ENCODE data around the gene LRRN2. TPM values are rescaled to one million over a fixed set of nuclear protein-coding genes. Genes with fewer than 3 reads are reported as not detected.

Gene LRRN2
- polyA plus RNA-seq, 1 of the 3 experiments (the other 2 are of a cell fraction), result not detected

- no peaks in the 10 kb centered on the region for H3K79me2 ChIP-seq (ENCODE audit: insufficient read depth)
- TF ChIP-seq SMC3 (IDR thresholded peaks at IDR 0.05; ENCODE audit: low read depth, low read length) (no peak), FOSL2 (IDR thresholded peaks at IDR 0.05; ENCODE audit: borderline replicate concordance, low read depth) (no peak), GATA2 (CRISPR knock-in tag; IDR thresholded peaks at IDR 0.05) (no peak), TEAD4 (IDR thresholded peaks at IDR 0.05; ENCODE audit: borderline replicate concordance, insufficient read depth) (no peak), RAD21 (IDR thresholded peaks at IDR 0.05; ENCODE audit: low read length) (no peak), YY1 (IDR thresholded peaks at IDR 0.05; ENCODE audit: low read depth) (no peak), MEF2A (IDR thresholded peaks at IDR 0.05; ENCODE audit: borderline replicate concordance, low read depth) (no peak), IRF3 (IDR thresholded peaks at IDR 0.05; ENCODE audit: low read depth, low read length) (no peak), TCF12 (IDR thresholded peaks at IDR 0.05) (no peak), RFX5 (IDR thresholded peaks at IDR 0.05; ENCODE audit: low read length) (no peak), EP300 (IDR thresholded peaks at IDR 0.05; ENCODE audit: borderline replicate concordance in 1 of 2, low read depth in 1 of 2, low read length in 1 of 2) (no peak), EZH2phosphoT487 (IDR thresholded peaks at IDR 0.05; ENCODE audit: borderline replicate concordance, low read depth) (no peak), FOXJ3 (CRISPR knock-in tag; IDR thresholded peaks at IDR 0.05) (no peak), RXRA (IDR thresholded peaks at IDR 0.05; ENCODE audit: borderline replicate concordance, low read depth) (no peak), NFIC (IDR thresholded peaks at IDR 0.05; ENCODE audit: borderline replicate concordance) (no peak), USF2 (IDR thresholded peaks at IDR 0.05; ENCODE audit: borderline replicate concordance, low read depth, low read length) (no peak)
- TF ChIP-seq, protein P1, sequence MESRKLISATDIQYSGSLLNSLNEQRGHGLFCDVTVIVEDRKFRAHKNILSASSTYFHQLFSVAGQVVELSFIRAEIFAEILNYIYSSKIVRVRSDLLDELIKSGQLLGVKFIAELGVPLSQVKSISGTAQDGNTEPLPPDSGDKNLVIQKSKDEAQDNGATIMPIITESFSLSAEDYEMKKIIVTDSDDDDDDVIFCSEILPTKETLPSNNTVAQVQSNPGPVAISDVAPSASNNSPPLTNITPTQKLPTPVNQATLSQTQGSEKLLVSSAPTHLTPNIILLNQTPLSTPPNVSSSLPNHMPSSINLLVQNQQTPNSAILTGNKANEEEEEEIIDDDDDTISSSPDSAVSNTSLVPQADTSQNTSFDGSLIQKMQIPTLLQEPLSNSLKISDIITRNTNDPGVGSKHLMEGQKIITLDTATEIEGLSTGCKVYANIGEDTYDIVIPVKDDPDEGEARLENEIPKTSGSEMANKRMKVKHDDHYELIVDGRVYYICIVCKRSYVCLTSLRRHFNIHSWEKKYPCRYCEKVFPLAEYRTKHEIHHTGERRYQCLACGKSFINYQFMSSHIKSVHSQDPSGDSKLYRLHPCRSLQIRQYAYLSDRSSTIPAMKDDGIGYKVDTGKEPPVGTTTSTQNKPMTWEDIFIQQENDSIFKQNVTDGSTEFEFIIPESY (IDR thresholded peaks at IDR 0.05; ENCODE audit: borderline replicate concordance, low read depth), result no peak
- TF ChIP-seq, protein P2, sequence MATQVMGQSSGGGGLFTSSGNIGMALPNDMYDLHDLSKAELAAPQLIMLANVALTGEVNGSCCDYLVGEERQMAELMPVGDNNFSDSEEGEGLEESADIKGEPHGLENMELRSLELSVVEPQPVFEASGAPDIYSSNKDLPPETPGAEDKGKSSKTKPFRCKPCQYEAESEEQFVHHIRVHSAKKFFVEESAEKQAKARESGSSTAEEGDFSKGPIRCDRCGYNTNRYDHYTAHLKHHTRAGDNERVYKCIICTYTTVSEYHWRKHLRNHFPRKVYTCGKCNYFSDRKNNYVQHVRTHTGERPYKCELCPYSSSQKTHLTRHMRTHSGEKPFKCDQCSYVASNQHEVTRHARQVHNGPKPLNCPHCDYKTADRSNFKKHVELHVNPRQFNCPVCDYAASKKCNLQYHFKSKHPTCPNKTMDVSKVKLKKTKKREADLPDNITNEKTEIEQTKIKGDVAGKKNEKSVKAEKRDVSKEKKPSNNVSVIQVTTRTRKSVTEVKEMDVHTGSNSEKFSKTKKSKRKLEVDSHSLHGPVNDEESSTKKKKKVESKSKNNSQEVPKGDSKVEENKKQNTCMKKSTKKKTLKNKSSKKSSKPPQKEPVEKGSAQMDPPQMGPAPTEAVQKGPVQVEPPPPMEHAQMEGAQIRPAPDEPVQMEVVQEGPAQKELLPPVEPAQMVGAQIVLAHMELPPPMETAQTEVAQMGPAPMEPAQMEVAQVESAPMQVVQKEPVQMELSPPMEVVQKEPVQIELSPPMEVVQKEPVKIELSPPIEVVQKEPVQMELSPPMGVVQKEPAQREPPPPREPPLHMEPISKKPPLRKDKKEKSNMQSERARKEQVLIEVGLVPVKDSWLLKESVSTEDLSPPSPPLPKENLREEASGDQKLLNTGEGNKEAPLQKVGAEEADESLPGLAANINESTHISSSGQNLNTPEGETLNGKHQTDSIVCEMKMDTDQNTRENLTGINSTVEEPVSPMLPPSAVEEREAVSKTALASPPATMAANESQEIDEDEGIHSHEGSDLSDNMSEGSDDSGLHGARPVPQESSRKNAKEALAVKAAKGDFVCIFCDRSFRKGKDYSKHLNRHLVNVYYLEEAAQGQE (IDR thresholded peaks at IDR 0.05; ENCODE audit: low read depth, low read length), result no peak
- no peaks in the 10 kb centered on the region; the same call in 1 of the 2 replicates for H3K27me3 ChIP-seq (ENCODE audit: insufficient read depth)
- H3F3A ChIP-seq (replicated peaks; ENCODE audit: insufficient read depth), result no peaks in the 10 kb centered on the region
- H3K4me2 ChIP-seq, result no peak overlapping the region
- H3K9ac ChIP-seq, result no peak overlapping the region
- no peaks in the 10 kb centered on the region for H3K9me2 ChIP-seq
- H4K20me1 ChIP-seq (ENCODE audit: insufficient read depth), result no peaks in the 10 kb centered on the region
- WGBS (ENCODE audit: low lambda C conversion rate), result 61% methylated on average over 5 of the region's 5 CpGs
- POLR2A ChIA-PET, result no interaction called here
- H3K4me1 ChIP-seq (ENCODE audit: control insufficient read depth in 1 of 2, insufficient read depth in 2 of 2, low read depth in 1 of 2, low read length in 1 of 2), result no peaks in the 10 kb centered on the region
- no peak overlapping the region for H3K27ac ChIP-seq (ENCODE audit: low read depth in 2 of 2, low read length in 1 of 2)
- no peak overlapping the region for H2AFZ ChIP-seq (ENCODE audit: low read depth)
- H3K9me3 ChIP-seq, result no peaks in the 10 kb centered on the region
- DNase-seq, result no peak
- H3K36me3 ChIP-seq (replicated peaks in 1 of 2; ENCODE audit: control insufficient read depth in 1 of 2, insufficient read depth in 2 of 2, low read length in 1 of 2), result no peaks in the 10 kb centered on the region
- CTCF ChIA-PET, result interaction anchor here (0.7 to 2.5 kb wide), 7 partner anchors 8 to 289 kb away, joined by 3 to 15 read pairs (median 4); no protein-coding TSS in a partner anchor
- no peak overlapping the region for H3K4me3 ChIP-seq (ENCODE audit: low read depth in 2 of 2, low read length in 1 of 2)
Measured at GRCh38 chr1:204731985-204732575, 46.5 kb upstream of the LRRN2 start.
